Natural killer cell (primary cell): ENCODE data around the gene APLP1. TPM values are rescaled to one million over a fixed set of nuclear protein-coding genes. Genes with fewer than 3 reads are reported as not detected.
A peak's percentile ranks its signal among the peaks of the same experiment; 100 is the strongest.

Source experiments
- ATAC-seq, 3 donors: fragments of 150-1000 bp in 2 of 3; fragments of 200-7000 bp in 1 of 3; cut with Tn5 transposase; 1 replicate in 1 of 3; 2 replicates in 2 of 3; pipeline ENCODE4 v1.10.0; 2021; ENCODE audit warnings: mild to moderate bottlenecking in 2 of 3, moderate library complexity in 2 of 3
- DNase-seq, 2 donors: peaks; one replicate each; pipeline versions ENCODE4 v3.0.0 to v3.0.0-alpha.2; 2013 to 2021; ENCODE audit warnings: mixed read lengths in 1 of 2
- H3K27ac ChIP-seq: one replicate; pipeline ENCODE4 v1.5.1; 2013; ENCODE audit warnings: mild to moderate bottlenecking, low read length
- H3K27me3 ChIP-seq: one replicate; pipeline ENCODE4 v1.6.1; 2013; ENCODE audit warnings: low read length; ENCODE audit not compliant: control insufficient read depth, insufficient read depth
- H3K36me3 ChIP-seq: one replicate; pipeline ENCODE4 v1.6.1; 2013; ENCODE audit warnings: low read length; ENCODE audit not compliant: control insufficient read depth, insufficient read depth
- H3K4me1 ChIP-seq: one replicate; pipeline ENCODE4 v1.6.1; 2013; ENCODE audit warnings: low read length; ENCODE audit not compliant: control insufficient read depth, insufficient read depth
- H3K4me3 ChIP-seq: one replicate; pipeline ENCODE4 v1.5.1; 2013; ENCODE audit warnings: low read length
- H3K9me3 ChIP-seq: one replicate; pipeline ENCODE4 v1.6.1; 2013; ENCODE audit warnings: low read length; ENCODE audit not compliant: control insufficient read depth, insufficient read depth
- H3K27ac Mint-ChIP-seq, 2 donors: one replicate each; pipeline ENCODE4 v1.8.0; 2022; ENCODE audit warnings: mild to moderate bottlenecking in 2 of 2, mixed read lengths in 2 of 2, moderate library complexity in 1 of 2
- H3K27me3 Mint-ChIP-seq, 2 donors: one replicate each; pipeline ENCODE4 v1.8.0; 2022; ENCODE audit warnings: low read depth in 2 of 2, mixed read lengths in 2 of 2
- H3K36me3 Mint-ChIP-seq: one replicate; pipeline ENCODE4 v1.8.0; 2022; ENCODE audit warnings: mixed read lengths
- H3K4me1 Mint-ChIP-seq, 2 donors: one replicate each; pipeline ENCODE4 v1.8.0; 2022; ENCODE audit warnings: mixed read lengths in 2 of 2
- H3K4me3 Mint-ChIP-seq: one replicate; pipeline ENCODE4 v1.8.0; 2022; ENCODE audit warnings: mild to moderate bottlenecking, moderate library complexity, mixed read lengths
- H3K9me3 Mint-ChIP-seq, 2 donors: one replicate each; pipeline ENCODE4 v1.8.0; 2022; ENCODE audit warnings: mixed read lengths in 2 of 2
- WGBS: methylation state at CpG from one replicate; pipeline ENCODE4 v1.1.7; 2013; ENCODE audit warnings: missing lambda C conversion rate; ENCODE audit not compliant: insufficient coverage; 5-methylcytosine and 5-hydroxymethylcytosine counted together
- intact Hi-C: fragments of 100-400 bp; cut with micrococcal nuclease; formaldehyde crosslinking; loops from one replicate; pipeline ENCODE4 v1.14.2; 2022
- total RNA-seq, 4 donors: library from RNA; stranded (reverse); fragments of 120-200 nt in 1 of 4; gene quantifications; one replicate each; pipeline versions ENCODE4 v1.2.3 to v1.2.4, GENCODE V29; 2013 to 2022
- TF ChIP-seq, protein P1 (sequence below): fragments of 200-600 bp; IDR thresholded peaks from one replicate; pipeline ENCODE4 v1.8.0; 2022; ENCODE audit warnings: antibody characterized with exemption

Gene APLP1
- total RNA-seq, 3 donors from 2014 or later (not counting 1 experiment from before 2014, with no cell fraction given): not detected

GRCh38 chr19:35928507-35928906 lies 60.1 kb downstream of the APLP1 start:
- peak overlapping the region; percentile 64 for H3K4me3 Mint-ChIP-seq
- peaks cover 24 to 53% of the 10 kb centered on the region in 2 donors for H3K4me1 Mint-ChIP-seq
- Histone ChIP-seq H3K27me3 (no peaks in the 10 kb centered on the region), H3K4me1 (peaks cover 48% of the 10 kb centered on the region), H3K36me3 (no peaks in the 10 kb centered on the region), H3K4me3 (no peak overlapping the region), H3K9me3 (peaks cover 4% of the 10 kb centered on the region), H3K27ac (peak overlapping the region; percentile 77)
- H3K27ac Mint-ChIP-seq: peak overlapping the region; percentile 87
- no peaks in the 10 kb centered on the region for H3K36me3 Mint-ChIP-seq
- peak; percentile 21 to 40 (median 27) for ATAC-seq
- no peaks in the 10 kb centered on the region for H3K27me3 Mint-ChIP-seq
- no peaks in the 10 kb centered on the region for H3K9me3 Mint-ChIP-seq
- intact Hi-C loops: no loop called here
- TF ChIP-seq, protein P1, sequence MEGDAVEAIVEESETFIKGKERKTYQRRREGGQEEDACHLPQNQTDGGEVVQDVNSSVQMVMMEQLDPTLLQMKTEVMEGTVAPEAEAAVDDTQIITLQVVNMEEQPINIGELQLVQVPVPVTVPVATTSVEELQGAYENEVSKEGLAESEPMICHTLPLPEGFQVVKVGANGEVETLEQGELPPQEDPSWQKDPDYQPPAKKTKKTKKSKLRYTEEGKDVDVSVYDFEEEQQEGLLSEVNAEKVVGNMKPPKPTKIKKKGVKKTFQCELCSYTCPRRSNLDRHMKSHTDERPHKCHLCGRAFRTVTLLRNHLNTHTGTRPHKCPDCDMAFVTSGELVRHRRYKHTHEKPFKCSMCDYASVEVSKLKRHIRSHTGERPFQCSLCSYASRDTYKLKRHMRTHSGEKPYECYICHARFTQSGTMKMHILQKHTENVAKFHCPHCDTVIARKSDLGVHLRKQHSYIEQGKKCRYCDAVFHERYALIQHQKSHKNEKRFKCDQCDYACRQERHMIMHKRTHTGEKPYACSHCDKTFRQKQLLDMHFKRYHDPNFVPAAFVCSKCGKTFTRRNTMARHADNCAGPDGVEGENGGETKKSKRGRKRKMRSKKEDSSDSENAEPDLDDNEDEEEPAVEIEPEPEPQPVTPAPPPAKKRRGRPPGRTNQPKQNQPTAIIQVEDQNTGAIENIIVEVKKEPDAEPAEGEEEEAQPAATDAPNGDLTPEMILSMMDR: no peak
- 14% methylated on average over 5 of the region's 5 CpGs for whole genome bisulfite sequencing
- DNase-seq: peak; percentile 37 to 49

Other genes with a start within 250 kb of the APLP1 start
- gene RBM42, start 239.5 kb upstream of the APLP1 start, total RNA-seq: 10 to 100 TPM; 51.6 to 61.7 (median 58.2) TPM
- gene ETV2, start 226.8 kb upstream of the APLP1 start, total RNA-seq: 1 to 10 TPM in 1 of 3 donors, under 1 TPM in 2; 0.48 to 2.0 (median 0.87) TPM
- 100 to 1,000 TPM; 213 to 247 (median 215) TPM for gene COX6B1, start 220.3 kb upstream of the APLP1 start, total RNA-seq
- not detected for gene UPK1A, start 202.1 kb upstream of the APLP1 start, total RNA-seq
- gene ZBTB32, start 164.0 kb upstream of the APLP1 start, total RNA-seq: 1 to 10 TPM in 1 of 3 donors, under 1 TPM in 2; 0.27 to 1.8 (median 0.35) TPM
- 10 to 100 TPM; 60.8 to 70.9 (median 70.7) TPM for gene KMT2B, start 150.6 kb upstream of the APLP1 start, total RNA-seq
- gene IGFLR1, start 126.1 kb upstream of the APLP1 start, total RNA-seq: 10 to 100 TPM; 57.7 to 75.6 (median 69.6) TPM
- gene U2AF1L4, start 123.2 kb upstream of the APLP1 start, total RNA-seq: 10 to 100 TPM; 63.7 to 78.2 (median 73.0) TPM
- gene PSENEN, start 122.9 kb upstream of the APLP1 start, total RNA-seq: 10 to 100 TPM; 38.5 to 45.0 (median 41.0) TPM
- gene LIN37, start 120.0 kb upstream of the APLP1 start, total RNA-seq: 10 to 100 TPM; 16.7 to 22.1 (median 18.2) TPM
- gene HSPB6, start 111.5 kb upstream of the APLP1 start, total RNA-seq: not detected
- 10 to 100 TPM; 33.1 to 40.2 (median 35.9) TPM for gene PROSER3, start 110.4 kb upstream of the APLP1 start, total RNA-seq
- gene ARHGAP33, start 93.0 kb upstream of the APLP1 start, total RNA-seq: 10 to 100 TPM; 34.4 to 39.3 (median 37.5) TPM
- gene PRODH2, start 55.7 kb upstream of the APLP1 start, total RNA-seq: not detected
- gene NPHS1, start 16.1 kb upstream of the APLP1 start, total RNA-seq: under 1 TPM in 1 of 3 donors, not detected in 2; 0.93 TPM
- gene KIRREL2, start 11.7 kb upstream of the APLP1 start, total RNA-seq: under 1 TPM in 1 of 3 donors, not detected in 2; 0.27 TPM
- 100 to 1,000 TPM in 2 of 3 donors, 10 to 100 TPM in 1; 90.1 to 220 (median 101) TPM for gene NFKBID, start 32.0 kb downstream of the APLP1 start, total RNA-seq
- 100 to 1,000 TPM; 281 to 307 (median 296) TPM for gene HCST, start 34.0 kb downstream of the APLP1 start, total RNA-seq
- 100 to 1,000 TPM; 439 to 494 (median 469) TPM for gene TYROBP, start 39.7 kb downstream of the APLP1 start, total RNA-seq
- gene LRFN3, start 67.8 kb downstream of the APLP1 start, total RNA-seq: 1 to 10 TPM; 2.6 to 9.3 (median 3.2) TPM
- gene SDHAF1, start 126.6 kb downstream of the APLP1 start, total RNA-seq: 10 to 100 TPM in 2 of 3 donors, 1 to 10 TPM in 1; 9.2 to 12.1 (median 10.5) TPM
- gene SYNE4, start 140.2 kb downstream of the APLP1 start, total RNA-seq: 1 to 10 TPM in 2 of 3 donors, under 1 TPM in 1; 0.41 to 2.6 (median 1.5) TPM
- 10 to 100 TPM; 39.0 to 57.3 (median 48.1) TPM for gene ALKBH6, start 145.6 kb downstream of the APLP1 start, total RNA-seq
- 1 to 10 TPM in 2 of 3 donors, under 1 TPM in 1; 0.33 to 2.1 (median 1.3) TPM for gene CLIP3, start 164.3 kb downstream of the APLP1 start, total RNA-seq
- 1 to 10 TPM; 1.8 to 3.2 (median 2.8) TPM for gene THAP8, start 185.7 kb downstream of the APLP1 start, total RNA-seq
- gene WDR62, start 186.3 kb downstream of the APLP1 start, total RNA-seq: 1 to 10 TPM; 3.9 to 5.9 (median 4.8) TPM
- not detected for gene OVOL3, start 242.6 kb downstream of the APLP1 start, total RNA-seq
- gene POLR2I, start 246.3 kb downstream of the APLP1 start, total RNA-seq: 10 to 100 TPM; 26.6 to 33.4 (median 31.8) TPM
- 100 to 1,000 TPM; 153 to 180 (median 175) TPM for gene TBCB, start 246.9 kb downstream of the APLP1 start, total RNA-seq